Cardiac muscle cell (in vitro differentiated cells and primary cell): Measurements from ENCODE around the gene ZNF276. TPM values are rescaled to one million over a fixed set of nuclear protein-coding genes. Genes with fewer than 3 reads are reported as not detected.

Source experiments
- DNase-seq, 2 donors: peaks; one replicate each; pipeline versions ENCODE4 v3.0.0 to v3.0.0-alpha.2; 2010 to 2017; ENCODE audit warnings: low read depth in 1 of 2, low spot score in 1 of 2
- H3K27ac ChIP-seq: fragments of 200-600 bp; sonication (generic); 2 replicates; pipeline ENCODE4 v1.5.1; 2016
- H3K27me3 ChIP-seq: fragments of 200-600 bp; sonication (generic); 2 replicates; pipeline ENCODE4 v1.6.0; 2016; ENCODE audit warnings: control low read depth
- H3K36me3 ChIP-seq: fragments of 200-600 bp; sonication (generic); 2 replicates; pipeline ENCODE4 v1.5.1; 2016; ENCODE audit warnings: control low read depth
- H3K4me1 ChIP-seq: fragments of 200-600 bp; sonication (generic); 2 replicates; pipeline ENCODE4 v1.8.1; 2017; ENCODE audit warnings: low read depth, mild to moderate bottlenecking, mixed run types
- H3K4me3 ChIP-seq: fragments of 200-600 bp; sonication (generic); 2 replicates; pipeline ENCODE4 v1.5.1; 2016; ENCODE audit warnings: mild to moderate bottlenecking
- H3K9me3 ChIP-seq: fragments of 200-600 bp; sonication (generic); 2 replicates; pipeline ENCODE4 v1.5.1; 2017; ENCODE audit warnings: low read depth, mild to moderate bottlenecking, control low read depth
- polyA plus RNA-seq: library from polyadenylated mRNA; unstranded; fragments of >200 nt; fragmentation: Nextera tagmentation; extraction: Ambion mirVana; gene quantifications from 2 replicates; pipeline ENCODE4 v1.2.1, GENCODE V29; 2016
- total RNA-seq: library from RNA; depleted of rRNA; stranded (reverse); fragments of >200 nt; gene quantifications from 2 replicates; pipeline ENCODE4 v1.2.3, GENCODE V29; 2016
- TF ChIP-seq, protein P1 (sequence below): IDR thresholded peaks from 2 replicates; pipeline ENCODE4 v1.5.1; 2012; ENCODE audit warnings: low read depth, mild to moderate bottlenecking, low read length

The ZNF276 gene
- total and polyA plus RNA-seq, 2 experiments from 2014 or later: 16.2 to 43.2 TPM

DNA sequence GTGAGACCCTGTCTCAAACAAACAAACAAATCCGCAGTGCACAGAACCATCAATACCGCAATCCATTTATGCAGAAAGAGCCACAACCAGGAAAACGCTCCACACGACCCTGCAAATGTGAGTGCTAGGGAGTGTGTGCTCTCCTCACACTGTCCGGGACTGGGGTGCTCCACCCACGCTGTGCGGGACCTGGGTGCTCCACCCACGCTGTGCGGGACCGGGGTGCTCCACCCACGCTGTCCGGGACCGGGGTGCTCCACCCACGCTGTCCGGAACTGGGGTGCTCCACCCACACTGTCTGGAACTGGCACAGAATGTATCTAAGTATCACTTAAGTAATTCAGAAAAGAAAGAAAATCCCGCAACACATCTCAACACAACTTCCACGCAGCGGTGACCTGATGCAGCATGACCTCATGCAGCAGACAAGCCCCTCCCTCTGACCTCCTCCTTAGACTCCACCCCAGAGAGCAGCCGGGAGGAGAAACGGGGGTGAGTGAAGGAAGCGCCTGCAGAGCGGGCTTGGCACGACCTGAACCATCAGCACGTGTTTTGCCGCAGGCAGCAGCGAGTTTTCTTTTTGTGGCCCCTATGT, 38.5 kb downstream of the ZNF276 start:
- Histone ChIP-seq H3K4me3 (no peak overlapping the region), H3K36me3 (peaks cover 2% of the 10 kb centered on the region), H3K27me3 (no peaks in the 10 kb centered on the region), H3K9me3 (no peaks in the 10 kb centered on the region), H3K4me1 (no peaks in the 10 kb centered on the region), H3K27ac (no peak overlapping the region)
- TF ChIP-seq, protein P1, sequence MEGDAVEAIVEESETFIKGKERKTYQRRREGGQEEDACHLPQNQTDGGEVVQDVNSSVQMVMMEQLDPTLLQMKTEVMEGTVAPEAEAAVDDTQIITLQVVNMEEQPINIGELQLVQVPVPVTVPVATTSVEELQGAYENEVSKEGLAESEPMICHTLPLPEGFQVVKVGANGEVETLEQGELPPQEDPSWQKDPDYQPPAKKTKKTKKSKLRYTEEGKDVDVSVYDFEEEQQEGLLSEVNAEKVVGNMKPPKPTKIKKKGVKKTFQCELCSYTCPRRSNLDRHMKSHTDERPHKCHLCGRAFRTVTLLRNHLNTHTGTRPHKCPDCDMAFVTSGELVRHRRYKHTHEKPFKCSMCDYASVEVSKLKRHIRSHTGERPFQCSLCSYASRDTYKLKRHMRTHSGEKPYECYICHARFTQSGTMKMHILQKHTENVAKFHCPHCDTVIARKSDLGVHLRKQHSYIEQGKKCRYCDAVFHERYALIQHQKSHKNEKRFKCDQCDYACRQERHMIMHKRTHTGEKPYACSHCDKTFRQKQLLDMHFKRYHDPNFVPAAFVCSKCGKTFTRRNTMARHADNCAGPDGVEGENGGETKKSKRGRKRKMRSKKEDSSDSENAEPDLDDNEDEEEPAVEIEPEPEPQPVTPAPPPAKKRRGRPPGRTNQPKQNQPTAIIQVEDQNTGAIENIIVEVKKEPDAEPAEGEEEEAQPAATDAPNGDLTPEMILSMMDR: no peak
- DNase-seq: no peak

DNA sequence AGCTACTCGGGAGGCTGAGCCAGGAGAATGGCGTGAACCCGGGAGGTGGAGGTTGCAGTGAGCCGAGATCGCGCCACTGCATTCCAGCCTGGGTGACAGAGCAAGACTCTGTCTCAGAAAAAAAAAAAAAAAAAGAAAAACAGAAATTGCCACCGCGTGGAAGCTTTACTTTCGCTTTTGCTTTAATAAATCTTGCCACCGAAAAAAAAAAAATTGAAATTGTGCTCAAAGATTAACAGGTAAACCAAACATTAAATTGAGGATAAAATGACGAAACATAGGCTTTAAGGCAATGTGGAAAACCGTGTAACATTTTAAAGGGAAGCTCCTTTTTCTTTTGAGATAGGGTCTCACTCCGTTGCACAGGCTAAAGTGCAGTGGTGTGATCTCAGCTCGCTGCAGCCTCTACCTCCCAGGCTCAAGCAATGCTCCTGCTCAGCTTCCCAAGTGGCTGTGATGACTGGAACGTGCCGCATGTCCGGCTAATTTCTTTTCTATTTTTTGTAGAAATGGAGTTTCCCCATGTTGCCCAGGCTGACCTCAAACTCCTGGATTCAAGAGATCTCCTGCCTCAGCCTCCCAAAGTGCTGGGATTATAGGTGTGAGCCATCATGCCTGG, 40.1 kb downstream of the ZNF276 start:
- Histone ChIP-seq H3K36me3 (peaks cover 2% of the 10 kb centered on the region), H3K27me3 (no peaks in the 10 kb centered on the region), H3K4me3 (no peak overlapping the region), H3K4me1 (no peaks in the 10 kb centered on the region), H3K9me3 (no peaks in the 10 kb centered on the region), H3K27ac (no peak overlapping the region)
- DNase-seq: no peak
- TF ChIP-seq, protein P1: no peak

DNA sequence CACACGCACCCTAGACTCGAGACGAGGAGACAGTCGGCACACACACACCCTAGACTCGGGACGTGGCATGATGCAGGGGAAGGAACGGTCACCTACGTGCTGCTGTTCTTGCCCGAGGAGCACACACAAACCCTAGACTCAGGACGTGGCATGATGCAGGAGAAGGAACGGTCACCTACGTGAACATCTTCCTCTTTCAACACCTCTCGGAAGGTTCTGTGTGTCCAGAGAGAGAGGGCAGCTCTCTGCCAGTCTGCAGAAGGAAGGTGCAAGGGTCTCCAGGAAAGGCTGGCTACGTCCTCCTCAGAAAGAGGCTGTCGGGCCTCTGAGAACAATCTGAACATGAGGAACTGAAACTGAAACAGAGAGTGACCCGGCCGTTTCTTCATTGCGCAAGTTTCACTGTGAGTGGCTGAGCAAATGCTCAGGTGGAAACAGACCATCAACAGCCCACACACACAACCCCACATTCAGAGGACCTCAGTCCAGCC, 43.4 kb downstream of the ZNF276 start:
- no peaks in the 10 kb centered on the region for H3K4me1 ChIP-seq
- H3K36me3 ChIP-seq: peaks cover 15% of the 10 kb centered on the region
- peak in 1 of 2 donors; percentile 5 for DNase-seq
- H3K4me3 ChIP-seq: no peak overlapping the region
- no peaks in the 10 kb centered on the region for H3K9me3 ChIP-seq
- no peaks in the 10 kb centered on the region for H3K27me3 ChIP-seq
- TF ChIP-seq, protein P1: no peak
- H3K27ac ChIP-seq: no peak overlapping the region

DNA sequence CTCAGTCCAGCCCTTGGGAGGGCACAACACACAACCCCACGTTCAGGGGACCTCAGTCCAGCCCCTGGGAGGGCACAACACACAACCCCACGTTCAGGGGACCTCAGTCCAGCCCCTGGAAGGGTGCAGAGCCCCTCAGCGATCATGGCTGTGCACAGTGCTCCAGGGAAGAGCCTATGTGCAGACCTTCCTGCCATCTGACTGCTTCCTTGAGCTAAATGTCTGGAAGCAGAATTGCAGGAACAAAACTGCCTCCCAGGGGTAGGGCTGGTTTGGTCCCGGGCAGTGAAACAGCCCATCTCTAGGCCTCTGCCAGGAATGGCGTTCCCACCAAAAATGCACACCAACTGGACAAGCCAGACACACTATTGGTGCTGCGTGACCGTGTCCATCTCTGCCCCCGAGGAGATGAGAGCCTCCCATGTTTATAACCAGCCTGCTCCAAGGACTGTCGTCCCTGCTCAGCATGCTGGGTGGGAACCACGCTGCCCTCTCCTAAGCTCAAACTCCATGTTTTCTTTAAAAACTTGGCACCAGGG, 44.0 kb downstream of the ZNF276 start:
- peaks cover 15% of the 10 kb centered on the region for H3K36me3 ChIP-seq

DNA sequence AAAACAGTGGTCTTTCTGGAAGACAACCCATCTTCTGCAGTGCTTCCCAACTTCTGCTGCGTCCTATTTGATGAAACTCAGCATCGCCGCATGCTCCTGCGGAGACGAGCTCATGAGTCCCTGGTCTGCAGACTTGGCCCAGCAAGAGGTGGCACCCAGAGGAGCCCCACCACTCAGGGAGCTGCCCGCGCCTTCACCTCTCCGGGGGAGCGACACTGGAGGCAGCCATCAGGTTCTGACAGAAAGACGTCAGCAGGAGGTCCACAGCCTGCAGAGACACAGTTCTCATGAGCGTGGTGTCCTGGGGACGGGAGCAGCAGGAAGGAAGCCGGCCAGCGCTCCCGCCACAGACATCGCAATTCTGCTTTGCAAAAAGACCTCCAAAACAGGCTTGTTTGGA, 49.0 kb downstream of the ZNF276 start:
- Histone ChIP-seq H3K4me3 (no peak overlapping the region), H3K36me3 (peaks cover 18% of the 10 kb centered on the region), H3K27me3 (no peaks in the 10 kb centered on the region), H3K27ac (no peak overlapping the region), H3K4me1 (no peaks in the 10 kb centered on the region), H3K9me3 (no peaks in the 10 kb centered on the region)
- TF ChIP-seq, protein P1: no peak
- DNase-seq: no peak

More for the DNA sequence above, 44.0 kb downstream of the ZNF276 start:
- TF ChIP-seq, protein P1: no peak
- DNase-seq: no peak
- no peak overlapping the region for H3K27ac ChIP-seq
- H3K27me3 ChIP-seq: no peaks in the 10 kb centered on the region
- no peaks in the 10 kb centered on the region for H3K9me3 ChIP-seq
- no peak overlapping the region for H3K4me3 ChIP-seq
- no peaks in the 10 kb centered on the region for H3K4me1 ChIP-seq
